ENCODE results near the gene PITPNB.
A peak's percentile ranks its signal among the peaks of the same experiment; 100 is the strongest.

Gene PITPNB

DNA sequence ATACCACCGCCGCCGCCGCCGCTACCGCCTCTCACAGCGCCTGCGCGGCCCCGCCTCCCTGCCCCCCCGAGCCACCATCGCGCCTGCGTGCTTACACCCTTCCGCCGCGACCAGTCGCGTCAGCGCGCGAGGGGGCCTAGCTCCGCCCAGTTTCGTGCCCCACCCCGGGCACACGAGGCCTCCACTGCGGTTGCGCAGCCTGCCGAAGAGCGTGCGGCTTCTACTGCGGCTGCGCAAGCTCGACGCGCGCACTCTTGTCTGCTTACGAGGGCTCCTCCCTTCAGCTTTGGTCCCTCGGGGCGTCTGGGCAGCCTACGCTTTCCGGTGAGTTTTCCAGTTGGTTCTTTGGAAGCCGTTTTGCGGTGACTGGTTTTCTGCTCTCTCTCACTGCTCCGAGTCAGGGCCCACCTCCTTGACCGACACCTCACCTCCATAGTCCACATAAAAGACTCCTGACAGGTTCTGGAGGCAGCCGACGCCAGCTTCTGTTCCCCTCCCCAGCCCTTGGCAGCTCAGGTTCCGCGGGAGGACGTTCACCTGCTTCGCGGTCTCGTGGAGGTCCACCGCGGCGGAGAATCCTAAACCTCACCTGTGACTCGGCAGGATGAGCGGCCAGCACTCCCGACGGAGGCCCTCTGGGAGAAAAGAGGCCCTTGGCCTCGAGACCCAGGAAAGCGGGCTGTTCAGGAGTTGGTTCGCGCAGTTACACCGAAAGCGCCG lies at the start of gene PITPNB:
PITPNB (minus strand) TSS at position 35 of the 720 bp plus-strand sequence. CDS start 65 bp downstream, outside the sequence.
- H3K27ac ChIP-seq, result peak within 1 kb of the TSS; percentile 92
- DNase-seq (ENCODE audit: low read depth, low spot score), result peak; percentile 87

DNA sequence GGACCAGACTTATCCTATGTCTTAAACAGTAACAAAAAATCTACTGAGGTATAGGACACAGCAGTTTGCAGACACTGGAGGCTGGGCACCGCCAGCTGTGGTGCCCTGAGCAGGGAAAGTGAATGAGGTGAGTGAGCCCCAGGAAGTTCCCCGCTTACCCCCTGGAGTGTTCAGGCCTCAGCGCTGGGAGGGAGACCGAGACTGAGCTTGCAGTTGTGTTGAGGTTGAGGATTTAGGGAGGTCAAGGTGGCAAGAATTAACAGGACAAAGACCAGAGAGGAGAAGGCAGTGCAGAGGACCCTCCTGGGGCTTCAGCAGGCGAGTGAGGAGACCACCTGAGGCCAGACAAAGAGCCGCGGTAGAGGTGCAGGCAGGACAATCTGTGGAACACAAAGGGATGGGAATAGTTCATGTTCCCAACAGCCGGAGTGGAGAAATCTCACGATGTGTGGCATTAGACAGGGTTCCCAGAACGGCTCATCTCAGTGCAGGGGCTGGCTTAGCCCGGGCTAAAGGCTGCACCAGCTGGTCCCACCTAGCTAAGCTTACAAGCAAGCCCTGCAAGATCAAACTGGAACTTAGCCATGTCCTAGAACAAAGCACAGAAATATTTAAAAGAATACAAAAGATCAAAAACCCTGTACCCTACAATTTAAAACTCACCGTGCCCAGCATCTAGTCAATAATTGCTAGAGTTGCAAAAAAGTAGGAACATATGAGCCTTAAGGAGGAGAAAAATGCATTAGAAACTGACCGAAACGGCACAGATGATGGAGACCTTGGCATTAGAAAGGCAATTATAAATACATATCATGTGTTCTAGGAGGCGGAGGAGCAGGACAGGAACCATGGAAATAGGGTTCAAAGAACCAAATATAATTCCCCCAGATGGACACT lies 47.4 kb upstream of the PITPNB start:
- no peak for DNase-seq (ENCODE audit: low read depth, low spot score)
- H3K27ac ChIP-seq, result no peak overlapping the region

DNA sequence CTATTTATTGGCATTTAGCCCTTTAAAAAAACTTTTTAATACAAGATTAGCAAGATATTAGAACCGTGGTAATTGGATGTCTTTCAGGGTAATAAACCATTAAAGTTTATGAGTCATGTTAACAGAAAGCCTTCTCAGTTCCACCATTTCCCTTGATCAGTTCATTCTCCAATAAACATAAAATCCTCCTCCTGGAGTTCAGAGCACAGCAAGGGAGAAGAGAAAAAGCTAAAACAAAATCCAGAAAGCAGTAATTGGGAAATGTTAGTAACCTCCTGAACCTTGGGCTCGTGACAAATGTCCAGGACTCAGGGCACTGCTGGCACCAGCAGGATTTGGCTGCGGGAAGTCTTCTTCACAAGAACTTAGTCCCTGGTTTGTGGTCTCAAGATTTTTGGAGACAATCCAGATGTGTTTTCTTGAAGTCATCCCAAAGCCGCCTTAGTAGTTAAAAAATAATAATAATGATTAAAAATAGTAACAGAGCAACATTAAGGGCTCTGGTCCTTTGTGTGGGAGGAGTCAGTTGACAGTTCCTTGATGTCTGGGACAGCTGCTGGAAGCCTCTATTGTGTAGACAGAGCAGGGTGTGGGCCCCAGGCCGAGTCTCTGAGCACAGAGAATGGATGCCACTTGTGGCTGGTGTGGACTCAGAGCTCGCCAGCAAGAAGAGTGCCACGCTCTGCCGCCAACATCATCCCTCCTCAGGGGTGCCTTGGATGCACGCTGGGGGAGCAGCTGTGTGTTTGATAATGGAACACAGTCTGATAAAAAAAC lies 43.4 kb upstream of the PITPNB start:
- H3K27ac ChIP-seq, result no peak overlapping the region
- DNase-seq (ENCODE audit: low read depth, low spot score), result no peak

DNA sequence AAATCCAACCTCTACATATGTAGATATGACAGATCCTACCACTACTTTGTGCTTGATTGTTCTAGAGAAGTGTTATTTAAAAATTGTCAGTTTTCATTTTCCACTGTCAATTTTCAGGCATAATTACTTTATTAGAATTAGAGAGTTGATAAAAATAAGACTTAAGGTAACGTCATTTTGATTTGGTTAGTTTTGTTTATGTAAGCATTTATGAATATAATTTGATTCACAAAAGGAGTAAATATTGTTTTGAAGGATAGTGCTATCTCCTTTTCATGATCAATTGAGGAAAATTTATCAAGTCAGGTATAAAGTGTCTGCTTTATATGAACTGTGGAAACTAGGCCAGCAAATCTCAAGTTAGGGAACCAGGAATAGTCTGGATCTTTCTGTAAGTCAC lies 42.6 kb upstream of the PITPNB start:
- no peak overlapping the region for H3K27ac ChIP-seq
- no peak for DNase-seq (ENCODE audit: low read depth, low spot score)

DNA sequence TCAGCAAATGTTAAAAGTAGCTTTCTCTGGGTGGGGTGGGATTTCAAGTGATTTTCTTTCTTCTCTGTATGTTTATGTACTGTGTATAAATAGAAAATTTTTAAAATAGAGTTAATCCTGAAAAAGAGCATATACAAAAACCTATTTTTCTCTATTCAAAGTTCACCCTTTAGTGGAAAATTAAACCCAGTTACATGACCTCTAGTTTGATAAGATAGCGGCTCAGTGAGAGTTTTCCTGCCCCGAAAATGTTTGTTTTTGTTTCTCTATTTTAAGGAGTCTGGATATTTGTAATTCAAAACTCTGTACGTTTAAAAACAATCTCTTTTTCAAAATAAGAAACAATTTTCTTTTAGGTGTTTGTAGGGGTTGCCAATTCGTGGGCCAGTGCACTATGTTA lies 42.1 kb upstream of the PITPNB start:
- H3K27ac ChIP-seq, result no peak overlapping the region
- DNase-seq (ENCODE audit: low read depth, low spot score), result no peak

DNA sequence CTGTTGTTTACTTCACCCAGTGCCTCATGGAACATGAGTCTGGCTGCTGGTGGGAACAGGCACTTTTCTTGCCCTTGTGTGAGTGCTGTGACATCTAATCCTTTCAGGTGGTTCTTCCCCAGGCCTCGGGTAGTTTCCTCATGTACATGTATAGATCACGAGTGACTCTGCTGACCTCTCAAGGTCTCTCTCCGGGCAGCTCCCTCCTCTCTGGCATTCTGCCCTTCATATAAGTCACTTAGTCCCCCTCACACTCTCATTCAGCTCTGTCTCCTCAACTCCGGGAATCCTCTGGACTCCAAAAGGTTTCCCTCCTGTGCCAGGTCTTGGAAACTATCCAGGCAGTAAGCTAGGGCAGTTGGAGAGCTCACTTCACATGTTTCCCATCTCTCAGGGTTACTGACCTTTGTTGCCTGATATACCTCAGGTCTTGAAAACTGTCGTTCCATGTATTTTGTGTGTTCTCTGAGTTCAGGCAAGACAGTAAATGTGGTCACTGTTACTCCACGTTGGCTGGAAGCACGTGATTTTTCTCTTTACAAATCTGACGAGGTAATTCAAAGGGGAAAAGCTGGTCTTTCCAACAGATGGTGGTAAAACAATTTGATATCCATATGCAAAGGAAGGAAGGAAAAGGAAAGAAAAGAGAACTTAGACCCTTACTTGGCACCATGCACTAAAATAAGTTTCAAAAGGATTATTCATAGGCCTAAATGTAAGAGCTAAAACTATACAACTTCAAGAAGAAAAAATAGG lies 40.5 kb upstream of the PITPNB start:
- no peak for DNase-seq (ENCODE audit: low read depth, low spot score)
- no peak overlapping the region for H3K27ac ChIP-seq

DNA sequence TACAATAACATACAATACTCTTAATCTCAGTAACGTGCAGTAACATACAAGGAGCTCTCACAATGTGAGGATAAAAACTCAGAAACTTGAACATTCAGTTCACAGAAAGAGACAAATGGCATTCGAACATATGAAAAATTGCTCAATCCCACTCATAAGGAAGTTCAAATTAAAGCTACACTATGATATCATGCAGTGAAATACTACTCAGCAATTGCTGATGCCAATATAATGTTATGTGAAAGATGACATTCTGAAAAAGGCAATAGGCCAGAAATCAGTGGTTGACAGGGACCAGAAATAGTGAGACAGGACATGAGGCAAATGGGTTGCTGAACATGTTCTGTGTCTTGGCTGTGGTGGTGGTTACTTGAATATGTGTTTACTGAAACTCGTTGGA lies 33.7 kb upstream of the PITPNB start:
- no peak for DNase-seq (ENCODE audit: low read depth, low spot score)
- H3K27ac ChIP-seq, result no peak overlapping the region

DNA sequence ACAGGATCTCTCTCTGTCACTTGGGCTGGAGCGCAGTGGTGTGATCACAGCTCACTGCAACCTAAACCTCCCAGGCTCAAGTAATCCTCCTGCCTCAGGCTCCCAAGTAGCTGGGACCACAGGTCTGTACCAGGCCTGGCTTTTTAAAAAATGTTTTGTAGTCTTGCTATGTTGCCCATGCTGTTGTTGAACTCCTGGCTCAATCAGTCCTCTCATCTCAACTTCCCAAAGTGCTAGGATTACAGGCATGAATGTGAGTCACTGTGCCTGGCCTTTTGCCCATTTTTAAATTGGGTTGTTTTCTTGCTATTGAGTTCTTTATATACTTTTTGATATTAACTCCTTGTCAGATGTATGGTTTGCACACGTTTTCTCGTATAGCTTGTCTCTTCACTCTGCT lies 33.0 kb upstream of the PITPNB start:
- no peak overlapping the region for H3K27ac ChIP-seq
- no peak for DNase-seq (ENCODE audit: low read depth, low spot score)

DNA sequence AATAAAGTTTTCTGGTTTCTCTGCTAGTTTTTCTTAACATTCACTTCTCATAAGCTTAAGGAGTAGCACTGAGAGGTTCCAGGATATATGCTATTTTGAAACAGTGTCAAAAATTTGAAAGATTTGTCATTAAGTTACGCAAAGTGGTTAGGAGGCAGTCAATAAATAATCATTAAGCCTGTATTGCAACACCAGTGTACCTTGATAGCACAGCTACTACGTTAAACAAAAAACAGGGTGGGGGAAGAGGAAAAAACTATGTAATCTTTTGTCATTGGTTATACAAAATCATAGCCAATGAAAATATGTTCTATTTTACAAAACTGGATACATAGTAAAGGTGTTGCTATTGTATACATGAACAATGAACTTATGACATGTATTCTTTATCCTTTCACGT lies 30.4 kb upstream of the PITPNB start:
- no peak overlapping the region for H3K27ac ChIP-seq
- DNase-seq (ENCODE audit: low read depth, low spot score), result no peak

DNA sequence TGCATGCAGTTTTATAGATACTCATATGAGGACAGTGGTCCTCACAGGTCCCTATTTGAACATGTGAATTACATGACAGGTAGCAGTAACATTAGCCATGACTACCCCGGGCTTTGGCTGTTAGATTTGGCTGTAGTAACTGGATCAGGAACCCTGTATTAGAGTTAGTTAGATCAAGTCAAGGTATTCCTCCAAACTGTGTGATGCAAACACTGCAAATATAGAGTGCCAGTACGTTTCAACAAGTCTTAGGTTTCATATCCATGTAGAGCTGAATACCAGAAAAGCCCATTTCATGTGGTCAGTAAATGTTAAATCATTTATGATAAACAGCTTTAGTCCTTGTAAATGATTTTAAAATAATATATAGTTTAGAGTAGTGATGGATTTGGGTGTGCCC lies 29.5 kb upstream of the PITPNB start:
- DNase-seq (ENCODE audit: low read depth, low spot score), result no peak
- H3K27ac ChIP-seq, result no peak overlapping the region

DNA sequence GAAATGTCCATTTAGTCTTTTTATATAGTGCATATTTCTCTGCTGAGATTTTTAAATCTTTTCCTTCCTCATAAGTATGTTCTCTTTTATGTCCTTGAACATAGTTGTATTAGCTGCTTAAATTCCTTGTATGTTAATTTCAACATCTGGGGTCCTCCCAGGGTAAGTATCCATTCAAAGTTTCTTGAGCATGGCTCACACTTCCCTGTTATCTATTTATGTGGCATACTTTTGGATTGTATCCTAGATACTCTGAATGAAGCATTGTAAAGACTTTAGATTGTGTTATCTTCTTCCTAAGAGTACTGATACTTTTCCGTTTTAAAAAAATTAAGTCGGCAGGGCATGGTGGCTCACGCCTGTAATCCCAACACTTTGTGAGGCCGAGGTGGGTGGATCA lies 28.4 kb upstream of the PITPNB start:
- H3K27ac ChIP-seq, result no peak overlapping the region
- DNase-seq (ENCODE audit: low read depth, low spot score), result no peak

DNA sequence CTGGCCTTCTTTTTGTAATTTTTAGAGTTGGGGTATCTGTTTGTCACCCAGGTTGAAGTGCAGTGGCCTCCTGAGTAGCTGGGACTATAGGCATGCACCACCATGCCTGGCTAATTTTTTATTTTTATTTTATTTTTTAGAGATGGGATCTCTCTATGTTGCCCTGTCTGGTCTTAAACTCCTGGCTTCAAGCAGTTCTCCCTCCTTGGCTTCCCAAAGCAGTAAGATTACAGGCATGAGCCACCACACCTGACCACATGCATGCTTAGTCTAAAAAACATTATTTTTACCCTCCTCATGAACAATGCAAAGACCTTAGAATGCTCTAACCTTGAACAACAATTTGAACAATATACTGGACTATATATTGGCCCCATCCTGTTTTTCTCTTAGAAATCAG lies 22.1 kb upstream of the PITPNB start:
- no peak overlapping the region for H3K27ac ChIP-seq
- DNase-seq (ENCODE audit: low read depth, low spot score), result no peak

DNA sequence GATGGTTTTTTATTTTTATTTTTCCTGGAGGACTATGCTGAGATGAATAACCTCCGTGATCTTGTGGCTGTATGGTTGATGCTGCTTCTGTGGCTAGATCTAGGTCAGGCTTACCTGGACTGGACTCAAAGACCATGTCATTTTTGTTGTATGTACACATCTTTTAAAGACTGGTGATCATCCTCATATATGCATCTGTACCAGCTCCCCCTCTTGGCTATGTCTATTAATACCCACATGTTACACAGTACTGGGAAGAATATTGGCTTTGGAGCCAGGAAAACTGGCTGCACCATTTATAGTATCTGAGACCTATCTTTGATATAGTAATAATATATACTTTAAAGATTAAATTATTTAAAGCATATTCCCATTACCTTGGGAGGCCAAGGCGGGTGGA lies 18.4 kb upstream of the PITPNB start:
- no peak overlapping the region for H3K27ac ChIP-seq
- DNase-seq (ENCODE audit: low read depth, low spot score), result no peak

DNA sequence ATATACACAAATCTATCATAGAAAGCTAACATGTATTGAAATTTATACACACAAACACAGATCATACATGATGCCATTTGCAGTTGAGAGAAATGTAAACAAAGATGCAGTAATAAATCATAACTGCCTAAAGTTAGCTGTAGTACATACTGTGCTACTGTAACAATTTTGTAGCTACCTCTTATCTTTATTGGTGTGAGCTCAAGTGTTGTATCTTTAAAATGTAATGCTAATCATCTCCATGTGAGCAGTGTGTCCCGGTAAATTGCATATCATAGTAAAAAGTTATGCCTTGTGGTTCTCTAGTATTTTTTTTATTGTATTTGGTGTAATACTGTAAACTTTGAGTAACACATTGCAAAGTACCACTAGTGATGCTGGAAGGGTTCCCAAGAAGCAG lies 16.8 kb upstream of the PITPNB start:
- no peak overlapping the region for H3K27ac ChIP-seq
- DNase-seq (ENCODE audit: low read depth, low spot score), result no peak

DNA sequence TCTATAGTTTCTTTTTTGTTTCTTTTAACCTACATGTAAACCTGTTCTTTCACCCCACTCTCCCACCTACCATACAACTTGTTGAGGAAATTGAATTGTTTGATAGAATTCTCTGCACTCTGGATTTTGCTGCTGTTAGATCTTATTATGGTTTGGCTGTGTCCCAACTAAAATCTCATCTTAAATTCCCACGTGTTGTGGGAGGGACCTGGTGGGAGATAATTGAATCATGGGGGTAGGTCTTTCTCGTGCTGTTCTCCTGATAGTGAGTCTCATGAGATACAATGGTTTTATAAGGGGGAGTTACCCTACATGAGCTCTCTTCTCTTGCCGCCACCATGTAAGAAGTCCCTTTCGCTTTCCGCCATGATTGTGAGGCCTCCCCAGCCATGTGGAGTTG lies 15.0 kb upstream of the PITPNB start:
- DNase-seq (ENCODE audit: low read depth, low spot score), result no peak
- no peak overlapping the region for H3K27ac ChIP-seq

DNA sequence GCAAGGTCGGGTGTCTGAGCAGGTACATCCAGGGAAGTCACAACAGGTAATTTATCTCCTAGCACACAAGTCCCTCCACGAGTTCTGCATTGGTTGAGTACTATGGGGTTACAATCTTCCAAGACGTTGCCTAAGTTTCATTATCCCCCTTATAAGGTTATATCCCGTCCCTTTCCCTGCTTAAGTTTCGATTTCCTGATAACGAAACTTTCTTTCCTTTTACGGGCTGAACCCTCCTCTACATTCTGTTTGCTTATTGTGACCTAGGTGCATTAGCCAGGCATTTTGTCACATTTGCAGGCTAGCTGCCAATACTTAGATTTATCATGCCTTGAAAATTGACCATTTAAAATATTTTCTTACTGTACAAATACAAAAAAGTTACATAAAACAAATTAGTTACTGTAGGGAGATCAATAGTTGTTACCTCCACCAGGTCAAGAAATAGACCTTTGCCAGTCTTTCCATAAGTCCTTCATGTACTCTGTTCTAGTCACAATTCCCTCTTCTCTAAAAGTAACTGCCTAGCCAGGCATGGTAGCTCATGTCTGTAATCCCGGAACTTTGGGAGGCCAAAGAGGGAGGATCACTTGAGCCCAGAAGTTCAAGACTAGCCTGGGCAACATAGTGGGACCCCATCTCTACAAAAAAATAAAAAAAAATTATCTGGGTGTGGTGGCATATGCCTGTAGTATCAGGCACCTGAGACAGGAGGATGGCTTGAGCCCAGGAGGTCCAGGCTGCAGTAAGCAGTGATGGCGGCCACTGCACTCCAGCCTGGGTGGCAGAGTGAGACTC lies 14.3 kb upstream of the PITPNB start:
- no peak overlapping the region for H3K27ac ChIP-seq

DNA sequence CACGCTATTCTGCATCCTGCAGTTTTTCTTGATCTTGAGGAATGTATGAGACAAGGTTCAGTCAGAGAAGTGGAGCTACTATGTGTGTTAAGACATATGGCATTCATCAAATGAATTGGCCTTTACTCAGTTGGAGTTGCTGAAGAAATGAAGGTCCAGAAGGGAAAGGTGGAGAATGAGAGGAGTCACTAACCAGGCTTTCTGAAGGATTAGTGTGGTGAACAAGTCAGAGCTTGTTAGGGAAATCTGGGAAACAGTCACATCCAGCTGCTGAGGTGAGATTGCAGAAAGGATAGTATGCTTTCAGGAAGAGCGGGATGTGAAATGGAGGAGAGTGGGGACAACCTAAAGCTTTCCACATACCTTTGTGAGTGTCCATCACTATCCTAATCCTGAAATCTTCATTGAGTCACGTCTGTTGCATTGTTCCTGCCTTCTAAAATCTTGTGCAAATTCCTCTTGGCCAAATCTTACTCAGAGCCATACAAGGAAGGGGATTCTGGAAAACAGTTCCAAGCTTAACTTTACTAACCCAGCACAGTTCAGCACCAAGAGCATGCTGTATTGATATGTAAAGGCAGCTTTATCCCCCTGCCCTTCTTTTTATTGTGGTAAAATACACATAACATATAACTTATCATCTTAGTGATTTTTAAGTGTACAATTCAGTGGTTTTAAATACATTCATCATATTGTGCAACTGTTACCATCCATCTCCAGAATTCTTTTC lies 11.4 kb upstream of the PITPNB start:
- H3K27ac ChIP-seq, result peak overlapping the region; percentile 34
- DNase-seq (ENCODE audit: low read depth, low spot score), result peak; percentile 60

More for the DNA sequence above, 14.3 kb upstream of the PITPNB start:
- DNase-seq (ENCODE audit: low read depth, low spot score), result no peak

DNA sequence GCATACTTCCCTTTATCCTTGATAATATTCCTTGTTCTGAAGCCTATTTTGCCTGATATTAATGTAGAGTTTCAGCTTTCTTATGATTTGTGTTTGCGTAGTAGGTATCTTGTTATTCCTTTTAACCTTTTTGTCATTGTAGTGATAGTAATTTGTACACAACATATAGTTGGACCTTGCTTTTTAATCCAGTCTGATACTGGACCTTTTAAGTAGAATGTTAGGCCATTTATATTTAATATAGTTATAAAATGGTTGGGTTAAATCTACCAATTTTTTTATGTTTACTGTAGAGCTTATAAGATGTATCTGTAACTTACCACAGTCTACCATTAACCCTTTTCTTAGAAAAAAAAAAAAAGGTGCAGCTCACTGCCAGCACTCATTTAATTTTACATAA lies 8.6 kb upstream of the PITPNB start:
- no peak for DNase-seq (ENCODE audit: low read depth, low spot score)
- no peak overlapping the region for H3K27ac ChIP-seq

DNA sequence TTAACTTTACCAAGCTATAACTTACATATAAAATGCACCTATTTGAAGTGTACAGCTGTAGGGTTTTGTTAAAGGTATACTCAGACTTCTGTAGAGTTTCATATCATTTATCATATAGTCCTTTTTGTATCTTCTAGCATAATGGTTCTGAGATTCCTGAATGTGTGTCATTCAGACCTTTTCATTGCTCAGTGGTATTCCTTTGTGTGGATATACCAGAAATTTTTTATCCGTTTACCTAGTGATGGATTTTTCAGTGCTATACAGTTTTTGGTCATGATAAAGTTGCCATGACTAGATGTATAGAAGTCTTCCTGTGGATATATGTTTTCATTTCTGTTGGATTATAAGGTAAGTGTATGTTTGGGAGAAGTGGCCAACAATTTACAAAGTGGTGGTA lies 6.3 kb upstream of the PITPNB start:
- no peak overlapping the region for H3K27ac ChIP-seq
- DNase-seq (ENCODE audit: low read depth, low spot score), result no peak

Data from epithelial cell of prostate (primary cell).